Stimulated activated CD8-positive, alpha-beta memory T cell treated with anti-CD3 and anti-CD28 coated beads, Interleukin-7, amount 100 ng/mL, for 48 hours (primary cell): Measurements from ENCODE around the gene GLIPR1L2.

ENCODE experiments used
- DNase-seq, 2 donors: peaks; one replicate each; pipeline ENCODE4 v3.0.0-alpha.2; 2020; ENCODE audit warnings: low read depth in 1 of 2; ENCODE audit errors: extremely low read depth in 1 of 2

GLIPR1L2 gene

DNA sequence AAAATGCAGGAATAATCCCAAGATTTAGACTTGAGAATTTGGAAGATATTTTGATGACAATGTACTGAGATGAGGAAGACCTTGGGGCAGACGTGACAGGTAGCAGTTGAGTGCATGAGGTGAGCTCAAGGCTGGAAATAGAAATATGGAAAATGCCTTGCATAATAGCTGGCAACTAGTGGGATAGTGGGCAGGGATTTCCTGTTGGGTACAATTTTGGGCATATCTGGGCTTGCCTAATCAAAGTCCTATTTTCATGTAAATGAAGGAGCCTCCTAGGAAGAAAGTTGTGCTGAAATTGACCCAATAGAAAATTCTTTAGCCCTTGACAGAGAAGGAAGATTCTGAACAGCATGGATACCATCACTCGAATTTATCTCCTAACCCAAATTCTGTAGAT, 83.2 kb downstream of the GLIPR1L2 start:
- DNase-seq: no peak

DNA sequence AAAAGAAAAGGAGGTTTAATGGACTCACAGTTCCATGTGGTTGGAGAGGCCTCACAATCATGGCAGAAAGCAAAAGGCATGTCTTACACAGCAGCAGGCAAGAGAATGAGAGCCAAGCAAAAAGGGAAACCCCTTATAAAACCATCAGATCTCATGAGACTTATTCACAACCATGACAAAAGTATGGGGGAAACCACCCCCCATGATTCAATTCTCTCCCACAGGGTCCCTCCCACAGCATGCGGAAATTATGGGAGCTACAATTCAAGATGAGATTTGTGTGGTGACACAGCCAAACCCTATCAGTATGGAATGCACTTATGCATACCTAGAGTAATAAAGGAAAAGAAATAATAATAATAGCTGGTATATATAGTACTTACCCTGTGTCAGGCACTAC, 85.2 kb downstream of the GLIPR1L2 start:
- DNase-seq: peak in 1 of 2 donors; percentile 57

GRCh38 chr12:75477137-75477536, 86.2 kb downstream of the GLIPR1L2 start:
- DNase-seq: no peak

DNA sequence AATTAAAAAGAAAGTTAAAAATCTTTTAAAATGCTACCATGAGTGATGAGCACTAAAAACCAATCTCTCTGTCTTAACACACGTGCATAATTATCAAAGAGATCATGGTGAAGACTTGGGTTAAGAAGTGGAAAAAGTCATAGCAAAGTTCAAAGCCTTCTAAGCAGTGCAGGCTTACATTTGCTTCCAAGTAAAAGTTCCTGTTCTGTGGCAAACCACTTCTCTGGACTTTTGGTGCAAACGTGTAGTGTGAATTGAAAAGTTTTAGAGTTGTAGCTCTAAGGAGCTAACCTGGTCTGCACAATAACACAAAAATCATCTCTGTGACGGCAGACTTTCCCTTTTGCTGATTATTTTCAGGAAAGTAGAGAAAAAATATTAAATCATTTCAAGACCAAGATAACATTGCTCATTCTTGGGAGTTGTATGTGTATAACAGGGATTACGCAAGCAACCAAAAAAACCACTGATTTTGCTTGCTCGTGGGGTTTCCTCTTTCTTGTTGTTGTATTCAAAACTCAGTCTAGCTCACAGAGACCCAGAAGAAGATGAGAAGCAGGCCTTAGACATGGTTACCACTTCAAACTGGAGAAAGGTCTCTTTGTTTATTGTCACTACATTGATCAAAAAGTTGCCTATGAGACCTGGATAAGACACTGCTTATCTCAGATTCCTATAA, 87.4 kb downstream of the GLIPR1L2 start:
- peak in 1 of 2 donors; percentile 39 for DNase-seq

GRCh38 chr12:75479963-75480461, 89.1 kb downstream of the GLIPR1L2 start:
- no peak for DNase-seq

GRCh38 chr12:75480469-75480949, 89.6 kb downstream of the GLIPR1L2 start, which contains the start of gene GLIPR1:
TSS of gene GLIPR1 (plus strand) at chr12:75480755. CDS start at chr12:75480881, 126 bp downstream.
- DNase-seq: peak; percentile 45 to 77

DNA sequence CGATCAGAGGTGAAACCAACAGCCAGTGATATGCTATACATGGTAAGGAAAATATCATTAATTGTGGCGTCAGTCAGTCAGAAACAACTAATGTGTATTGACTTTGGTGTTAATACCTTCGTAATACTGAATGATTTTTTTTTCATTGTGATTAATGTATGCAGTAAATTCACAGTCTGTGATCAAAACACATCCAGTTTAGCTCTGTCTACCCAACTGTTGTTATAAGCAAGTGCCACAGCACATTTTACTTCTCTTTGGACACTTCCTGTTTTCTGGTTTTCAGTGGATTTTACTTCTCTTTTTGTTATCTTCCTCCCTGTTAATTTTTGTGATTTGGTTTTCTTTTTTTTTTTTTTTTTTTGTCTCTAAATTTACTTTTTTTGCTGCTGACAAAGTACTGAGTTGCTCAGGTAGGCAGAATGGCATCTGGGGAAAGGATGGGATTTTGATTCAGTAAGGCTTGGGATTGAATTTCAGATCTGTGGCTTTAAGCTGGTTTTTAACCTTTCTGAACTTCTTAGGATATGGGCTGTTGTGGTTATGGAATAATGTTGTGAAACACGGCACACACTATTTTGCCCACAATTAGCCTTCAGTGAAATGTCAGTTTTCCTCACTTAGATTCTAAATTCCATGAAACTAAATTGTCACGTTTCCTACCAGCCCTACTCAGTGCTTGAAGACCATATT, 90.3 kb downstream of the GLIPR1L2 start:
- no peak for DNase-seq

GRCh38 chr12:75481774-75482173, 90.9 kb downstream of the GLIPR1L2 start:
- no peak for DNase-seq
